ENCODE data around the gene ADAD2.

DNA sequence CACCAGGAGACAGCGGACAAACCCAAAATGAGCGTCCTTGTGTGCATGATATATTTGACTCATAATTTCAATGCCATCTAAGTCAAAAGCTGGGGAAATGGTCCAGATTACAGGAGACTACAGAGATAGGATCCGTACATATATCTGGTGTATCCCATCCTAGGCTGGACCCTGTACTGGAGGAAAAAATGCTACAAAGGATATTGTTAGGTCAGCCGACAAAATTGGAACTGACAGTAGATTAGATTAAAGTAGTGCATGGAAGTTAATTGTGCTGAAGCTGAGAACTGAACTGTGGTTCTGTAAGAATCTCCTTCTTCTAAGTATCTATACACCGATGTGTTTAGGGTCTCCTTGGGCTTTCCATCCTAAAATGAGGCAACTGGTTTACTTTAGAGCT lies 24.6 kb downstream of the ADAD2 start:
- TF ChIP-seq CTCF (IDR thresholded peaks at IDR 0.05) (no peak), POLR2A (IDR thresholded peaks at IDR 0.05) (no peak)
